Tibial nerve (tissue), 3 donors: ENCODE data around the gene VRK3.

Experiments
- CTCF ChIP-seq, 5 experiments: fragments of 200-600 bp in 3 of 5; fragments of 450-650 bp in 2 of 5; sonication (generic) in 3 of 5; IDR thresholded peaks; one replicate each; pipeline ENCODE4 v1.5.1; 2016 to 2019; ENCODE audit warnings: antibody characterized with exemption in 5 of 5, mild to moderate bottlenecking in 3 of 5, moderate library complexity in 2 of 5
- POLR2A ChIP-seq, 2 donors: fragments of 450-650 bp; IDR thresholded peaks; one replicate each; pipeline ENCODE4 v1.6.1; 2017; ENCODE audit warnings: antibody characterized with exemption in 2 of 2, mild to moderate bottlenecking in 2 of 2, moderate library complexity in 2 of 2

DNA sequence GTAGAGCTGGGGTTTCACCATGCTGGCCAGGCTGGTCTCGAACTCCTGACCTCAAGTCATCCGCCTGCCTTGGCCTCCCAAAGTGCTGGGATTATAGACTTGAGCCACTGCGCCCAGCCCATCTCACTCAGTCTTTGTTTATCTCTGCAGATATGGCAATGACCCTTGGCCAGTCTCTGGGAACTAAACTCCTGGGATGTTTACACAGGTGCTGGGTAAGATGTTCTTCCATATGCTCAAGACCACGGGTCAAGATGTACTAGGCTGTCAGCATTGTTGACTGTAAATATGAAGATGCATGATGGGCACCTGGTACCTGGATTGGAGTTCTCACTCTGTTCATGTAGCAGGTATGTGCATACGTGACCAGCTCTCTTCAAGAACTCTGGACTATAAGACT lies 36.5 kb upstream of the VRK3 start:
- TF ChIP-seq CTCF (IDR thresholded peaks at IDR 0.05) (no peak), POLR2A (IDR thresholded peaks at IDR 0.05) (no peak)
